HG03520 (cell line): Measurements from ENCODE around the gene CADPS2.
"Not testable (repeated sequence)": the region's sequence is repeated elsewhere in the genome, so short reads cannot be mapped to it uniquely, and the experiment has no call there.

Experiments
- ATAC-seq: cut with Tn5 transposase; IDR thresholded peaks from one replicate; pipeline ENCODE4 v1.9.1; 2021; ENCODE audit warnings: mild to moderate bottlenecking, moderate library complexity; ENCODE audit not compliant: unreplicated experiment

The CADPS2 gene

DNA sequence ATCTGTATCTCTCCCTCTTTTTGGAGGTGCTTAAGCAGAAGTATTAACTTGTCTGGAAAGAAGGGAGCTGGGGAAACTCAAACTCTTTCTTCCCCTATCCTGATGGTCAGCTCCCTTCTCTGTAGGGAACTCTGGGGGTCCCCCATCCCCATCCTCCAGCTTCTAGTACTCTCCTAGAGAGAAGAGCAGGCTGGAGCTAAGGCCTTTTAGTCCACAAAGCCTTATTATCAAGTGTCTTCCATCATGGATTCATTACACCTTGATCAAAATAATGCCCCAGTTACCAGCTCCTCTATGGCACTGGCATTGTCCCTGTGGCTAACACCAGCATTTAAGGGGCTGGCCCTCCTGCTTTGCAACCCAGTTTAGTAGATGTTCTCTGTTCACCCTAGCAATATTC lies 35.7 kb downstream of the CADPS2 start:
- no peak for ATAC-seq

DNA sequence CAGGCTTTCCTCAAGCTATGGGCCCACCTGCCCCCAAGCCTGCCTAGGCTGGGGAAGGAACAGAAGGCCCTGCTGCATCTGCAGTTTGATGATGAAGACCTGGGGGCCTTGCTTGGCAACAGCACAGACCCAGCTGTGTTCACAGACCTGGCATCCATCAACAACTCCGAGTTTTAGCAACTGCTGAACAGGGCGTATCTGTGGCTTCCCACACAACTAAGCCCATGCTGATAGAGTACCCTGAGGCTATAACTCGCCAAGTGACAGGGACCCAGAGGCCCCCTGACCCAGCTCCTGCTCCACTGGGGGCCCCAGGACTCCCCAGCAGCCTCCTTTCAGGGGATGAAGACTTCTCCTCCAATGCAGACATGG lies 36.3 kb downstream of the CADPS2 start:
- no peak for ATAC-seq

DNA sequence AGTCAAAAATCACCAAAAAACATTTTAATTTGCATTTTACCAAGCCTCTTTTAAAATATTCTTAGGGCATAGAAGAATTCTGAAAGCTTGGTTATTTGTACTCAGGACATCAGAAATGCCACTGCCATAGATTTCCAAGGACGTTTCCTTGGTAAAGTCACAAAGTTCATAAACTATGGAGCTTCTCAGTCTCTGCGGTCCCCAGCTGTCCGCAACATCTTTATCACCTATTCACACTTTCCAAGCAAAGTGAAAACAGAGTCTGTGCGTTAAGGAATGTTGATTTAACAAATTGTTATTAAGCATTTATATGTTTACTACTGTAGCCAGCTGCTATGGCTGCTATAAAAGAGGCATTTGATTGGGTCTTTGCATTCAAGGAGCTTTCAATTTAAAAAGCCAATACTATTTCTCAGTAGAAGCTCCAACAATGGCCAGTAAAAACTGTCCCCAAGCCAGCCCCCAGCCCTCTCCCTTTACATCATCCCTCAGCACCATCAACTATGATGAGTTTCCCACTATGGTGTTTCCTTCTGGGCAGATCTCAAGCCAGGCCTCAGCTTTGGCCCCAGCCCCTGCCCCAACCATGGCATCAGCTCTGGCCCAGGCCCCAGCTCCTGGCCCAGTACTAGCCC lies 36.8 kb downstream of the CADPS2 start:
- ATAC-seq = no peak

DNA sequence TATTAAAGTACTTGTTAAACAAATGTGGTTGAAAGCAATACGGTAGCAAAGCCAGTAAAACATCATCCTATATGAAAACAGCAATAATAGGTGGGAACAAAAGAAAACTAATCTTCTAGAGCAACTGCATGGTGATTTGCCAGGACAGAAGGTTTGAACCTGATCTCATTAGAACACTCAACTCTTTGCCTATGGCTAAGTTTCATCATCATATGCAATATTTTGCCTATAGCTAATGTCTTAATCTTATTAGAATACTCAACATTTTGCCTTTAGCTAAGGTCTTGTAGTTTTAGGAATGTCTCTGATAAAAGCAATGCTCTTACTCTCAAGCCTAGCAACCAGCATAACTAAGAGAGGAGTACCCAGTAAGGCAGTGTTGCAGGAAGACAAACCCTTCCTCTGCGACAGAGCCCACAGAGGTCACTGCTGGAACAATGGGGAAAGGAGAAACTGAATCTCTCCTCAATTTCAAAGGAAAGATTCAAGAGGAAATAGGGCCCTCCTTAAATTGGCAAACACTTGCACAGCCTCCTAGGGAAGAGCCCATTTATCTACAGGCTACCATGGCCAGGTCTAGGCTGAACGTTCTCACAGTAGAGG lies 38.3 kb downstream of the CADPS2 start:
- ATAC-seq = no peak

DNA sequence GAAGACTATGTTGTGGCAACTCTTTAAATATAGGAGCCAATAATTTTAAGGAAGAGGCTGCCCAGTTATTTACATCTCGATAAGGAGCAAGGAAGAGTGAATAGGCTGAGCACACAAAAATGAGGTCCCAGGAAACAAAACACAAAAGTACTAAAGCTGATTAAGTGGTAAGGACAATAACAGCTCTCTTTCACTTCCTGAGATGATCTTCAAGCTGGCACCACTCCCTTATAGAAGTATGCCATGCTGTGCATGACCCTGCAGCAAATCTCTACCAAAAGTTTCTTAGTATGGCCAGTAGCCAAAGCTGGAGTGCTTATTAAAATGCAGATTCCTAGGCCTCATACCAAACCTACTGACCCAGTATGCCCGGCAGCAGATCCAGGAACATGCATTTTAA lies 39.7 kb downstream of the CADPS2 start:
- ATAC-seq = no peak

DNA sequence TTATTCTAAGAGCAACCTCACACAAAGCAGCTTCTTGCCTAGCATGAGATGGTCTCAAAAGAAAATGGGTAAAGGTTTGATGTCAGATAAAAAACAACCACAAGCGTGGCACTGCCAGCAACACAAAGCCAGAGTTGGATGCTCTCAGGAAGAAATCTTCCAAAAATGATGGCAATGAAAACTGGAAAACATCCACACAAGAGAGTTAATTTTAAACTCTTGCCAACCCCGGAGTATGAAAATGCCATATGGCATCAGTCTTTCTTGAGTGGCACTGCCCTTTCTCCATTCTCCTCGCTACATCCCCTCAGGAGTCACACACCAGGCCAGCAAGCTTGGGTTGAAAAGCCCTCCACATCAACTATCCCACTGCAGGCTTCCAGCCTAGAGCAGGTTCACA lies 41.0 kb downstream of the CADPS2 start:
- no peak for ATAC-seq

DNA sequence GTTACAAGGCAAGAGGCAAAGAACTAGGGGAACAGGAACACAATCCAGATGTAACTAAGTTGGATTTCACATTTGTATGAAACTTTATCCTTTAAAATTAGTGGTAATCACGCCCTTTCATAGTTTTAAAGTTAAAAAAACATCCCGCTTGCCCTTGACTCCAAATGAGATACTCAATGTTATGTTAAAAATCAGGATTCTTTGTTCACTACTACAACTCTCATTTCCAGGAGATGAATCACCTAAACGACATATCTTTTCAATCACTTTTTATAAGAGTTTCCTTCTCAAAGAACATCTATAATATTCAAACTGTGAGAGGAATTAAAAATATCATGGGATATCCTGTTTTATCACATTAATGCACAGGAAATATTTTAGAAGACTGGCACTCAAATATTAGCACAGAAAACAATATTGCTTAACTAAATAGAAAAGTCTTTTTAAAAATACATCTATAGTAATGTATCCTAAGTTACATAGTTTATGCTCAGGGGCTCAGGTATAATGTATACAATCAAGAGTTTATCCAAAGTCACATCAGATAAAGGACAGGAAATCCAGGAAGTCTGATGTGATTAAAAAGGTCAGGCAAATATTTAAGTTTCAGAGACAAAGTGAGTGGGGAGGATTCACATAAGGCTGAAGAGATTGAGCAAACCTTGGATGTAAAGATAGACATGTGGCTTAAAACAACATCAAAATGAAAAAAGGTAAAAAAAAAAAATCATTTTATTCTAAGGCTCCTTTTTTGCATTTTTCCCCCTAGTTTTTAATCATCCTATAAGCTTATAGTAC lies 41.9 kb downstream of the CADPS2 start:
- ATAC-seq = no peak

DNA sequence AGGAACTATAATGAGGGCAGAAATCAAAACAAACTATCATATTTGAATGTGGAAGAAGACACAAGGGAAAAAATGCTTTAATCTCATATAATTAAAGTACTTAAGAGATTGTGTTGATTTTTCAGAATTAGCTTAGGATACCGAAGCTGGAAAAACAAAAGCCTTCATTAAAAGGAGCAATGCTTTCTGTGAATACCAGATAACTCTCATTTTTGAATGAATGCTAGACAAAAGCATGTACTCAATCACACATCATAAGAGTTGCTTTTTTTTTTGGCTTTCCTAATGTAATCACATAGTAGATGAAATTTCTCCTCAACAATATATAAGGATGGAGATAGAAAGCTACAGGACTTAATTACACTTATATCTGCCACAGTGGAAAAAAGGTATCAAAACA lies 43.3 kb downstream of the CADPS2 start:
- no peak for ATAC-seq

DNA sequence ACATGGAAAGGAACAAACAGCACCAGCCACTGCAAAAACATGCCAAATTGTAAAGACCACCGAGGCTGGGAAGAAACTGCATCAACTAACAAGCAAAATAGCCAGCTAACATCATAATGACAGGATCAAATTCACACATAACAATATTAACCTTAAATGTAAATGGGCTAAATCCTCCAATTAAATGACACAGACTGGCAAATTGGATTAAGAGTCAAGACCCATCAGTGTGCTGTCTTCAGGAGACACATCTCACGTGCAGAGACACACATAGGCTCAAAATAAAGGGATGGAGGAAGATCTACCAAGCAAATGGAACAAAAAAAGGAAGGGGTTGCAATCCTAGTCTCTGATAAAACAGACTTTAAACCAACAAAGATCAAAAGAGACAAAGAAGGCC lies 50.0 kb downstream of the CADPS2 start:
- not testable (repeated sequence) for ATAC-seq

DNA sequence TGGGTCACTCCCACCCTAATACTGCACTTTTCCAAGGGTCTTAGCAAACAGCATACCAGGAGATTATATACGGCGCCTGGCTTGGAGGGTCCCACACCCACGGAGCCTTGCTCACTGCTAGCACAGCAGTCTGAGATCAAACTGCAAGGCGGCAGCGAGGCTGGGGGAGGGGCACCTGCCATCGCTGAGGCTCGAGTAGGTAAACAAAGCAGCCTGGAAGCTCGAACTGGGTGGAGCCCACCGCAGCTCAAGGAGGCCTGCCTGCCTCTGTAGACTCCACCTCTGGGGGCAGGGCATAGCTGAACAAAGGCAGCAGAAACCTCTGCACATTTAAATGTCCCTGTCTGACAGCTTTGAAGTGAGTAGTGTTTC lies 51.7 kb downstream of the CADPS2 start:
- ATAC-seq = not testable (repeated sequence)

DNA sequence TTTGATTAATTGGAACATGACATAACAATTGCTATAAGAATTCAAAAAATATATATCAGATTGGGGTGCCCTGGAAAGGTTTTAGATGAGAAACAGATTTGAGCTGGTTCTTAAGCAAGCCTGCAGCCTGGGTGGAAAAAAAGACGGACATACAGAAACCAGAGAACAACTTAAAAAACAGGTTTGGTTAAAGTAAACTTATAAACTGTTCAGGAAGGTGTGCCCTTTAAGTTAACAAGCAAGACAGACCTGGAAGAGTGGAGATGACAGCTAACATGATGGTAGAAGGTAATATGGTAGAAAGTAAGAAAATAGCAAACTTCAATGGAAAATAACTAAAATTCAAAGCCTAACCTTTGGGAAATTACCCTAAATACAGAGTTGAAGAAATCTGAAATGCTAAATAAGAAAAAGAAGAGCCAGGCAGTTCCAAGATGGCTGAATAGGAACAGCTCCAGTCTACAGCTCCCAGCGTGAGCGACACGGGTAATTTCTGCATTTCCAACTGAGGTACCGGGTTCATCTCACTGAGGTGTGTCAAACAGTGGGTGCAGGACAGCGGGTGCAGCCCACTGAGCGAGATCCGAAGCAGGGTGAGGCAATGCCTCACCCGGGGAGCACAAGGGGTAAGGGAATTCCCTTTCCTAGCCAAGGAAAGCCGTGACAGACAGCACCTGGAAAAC lies 52.2 kb downstream of the CADPS2 start:
- no peak for ATAC-seq

DNA sequence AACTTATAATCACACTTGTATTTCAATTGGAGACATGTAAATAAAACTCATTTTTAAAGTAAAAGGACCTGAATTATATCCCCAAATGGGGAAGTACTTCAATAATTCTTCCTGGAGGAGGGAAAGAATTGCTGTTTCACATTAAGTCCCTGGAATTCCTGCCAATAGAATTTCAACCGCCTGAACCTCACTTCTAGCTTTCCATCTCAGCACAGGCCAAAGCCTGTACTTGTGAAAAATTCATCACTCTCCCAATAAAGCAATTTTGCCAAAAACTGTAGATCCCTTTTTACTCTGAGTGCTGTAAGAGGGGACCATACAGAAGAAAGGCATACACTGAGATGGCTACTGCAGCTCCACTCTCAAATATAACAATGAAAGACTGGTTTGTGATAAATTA lies 54.8 kb downstream of the CADPS2 start:
- ATAC-seq = no peak

DNA sequence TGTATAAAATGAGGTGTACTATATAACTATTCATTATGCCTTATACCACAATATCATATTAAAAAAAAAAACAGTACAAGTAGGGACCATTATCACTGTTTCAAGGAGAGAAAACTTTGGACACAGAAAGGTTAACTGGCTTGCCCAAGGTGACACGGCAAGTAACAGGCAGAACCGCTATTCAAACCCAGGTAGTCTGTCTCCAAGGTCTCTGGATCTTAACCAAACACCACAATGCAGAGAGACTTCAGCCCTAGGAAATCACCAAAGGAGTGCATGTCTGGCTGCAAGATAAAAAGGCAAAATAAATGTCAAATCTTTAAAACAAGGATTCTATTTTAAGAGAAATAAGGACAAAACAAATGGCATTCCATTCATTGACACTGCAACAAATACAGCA lies 56.3 kb downstream of the CADPS2 start:
- ATAC-seq = no peak

DNA sequence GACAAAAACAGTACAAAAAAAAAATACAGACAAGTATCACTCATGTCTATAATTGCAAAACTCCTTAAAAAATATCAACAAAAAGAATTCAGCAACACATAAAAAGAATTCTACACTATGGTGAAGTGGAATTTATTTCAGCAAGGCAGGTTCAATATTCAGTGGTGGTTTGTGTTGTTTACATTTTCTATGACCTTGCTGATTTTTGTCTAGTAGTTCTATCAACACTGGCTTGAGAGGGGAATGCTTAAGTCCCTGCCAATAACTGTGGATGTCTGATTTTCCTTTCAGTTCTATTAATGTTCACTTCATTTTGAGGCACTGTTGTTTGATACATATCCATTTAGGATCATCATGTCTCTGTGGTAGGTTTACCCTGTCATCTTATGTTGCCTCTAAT lies 58.5 kb downstream of the CADPS2 start:
- ATAC-seq = no peak

DNA sequence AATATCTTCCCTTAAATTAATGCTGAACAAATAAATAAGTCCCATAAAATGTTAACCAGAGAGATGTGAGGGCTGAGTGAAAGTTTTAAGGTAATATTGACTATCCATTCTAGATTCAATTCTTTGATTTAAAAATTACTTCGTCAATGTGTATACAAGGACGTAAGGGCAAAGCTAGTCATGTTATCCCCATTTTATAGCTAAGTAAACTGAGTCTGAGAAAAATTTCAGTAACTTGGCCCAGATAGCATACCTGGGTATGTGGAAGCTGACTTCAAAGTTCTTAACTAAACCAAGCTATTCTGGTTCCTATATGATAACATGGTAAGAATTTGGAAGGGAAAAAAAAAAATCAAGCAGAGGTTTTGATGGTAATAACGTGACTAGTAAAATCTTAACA lies 72.4 kb downstream of the CADPS2 start:
- ATAC-seq = no peak

DNA sequence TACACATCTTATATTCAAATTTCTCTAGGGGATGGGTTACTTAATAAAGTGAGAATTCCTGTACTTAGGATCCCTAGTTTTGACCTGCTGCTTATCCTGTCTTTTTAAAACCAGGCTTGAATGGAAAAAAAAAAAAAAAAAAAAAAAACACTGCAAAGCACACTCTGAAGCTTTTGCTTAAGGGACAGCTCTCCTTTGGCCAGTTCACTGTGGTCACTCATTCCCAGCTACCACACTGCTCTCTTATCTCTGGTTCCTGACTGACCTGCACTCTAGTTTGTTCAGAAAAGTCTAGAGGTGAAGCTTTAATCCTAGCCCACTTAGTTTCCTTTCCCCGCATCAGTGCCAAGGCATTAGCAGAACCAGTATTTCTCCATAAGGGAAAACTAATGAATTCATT lies 82.4 kb downstream of the CADPS2 start:
- no peak for ATAC-seq

DNA sequence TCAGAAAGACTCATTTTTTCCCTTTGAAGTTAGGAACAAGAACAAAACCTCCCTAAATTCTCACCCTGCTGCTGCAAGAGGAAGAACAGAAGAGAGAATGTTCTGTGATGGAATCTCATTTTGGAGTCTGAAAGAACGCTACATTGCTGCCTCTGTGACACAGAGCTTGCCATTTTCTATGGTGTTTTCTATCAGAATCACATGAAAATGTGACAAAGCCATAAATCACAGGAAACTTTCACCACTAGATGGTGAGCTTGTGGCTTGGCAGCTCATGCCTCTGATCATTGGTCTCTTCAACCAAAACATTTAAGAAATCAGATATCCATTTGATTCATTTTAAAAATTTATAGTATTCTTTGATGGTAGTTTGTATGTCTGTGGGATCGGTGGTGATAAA lies 82.9 kb downstream of the CADPS2 start:
- no peak for ATAC-seq

DNA sequence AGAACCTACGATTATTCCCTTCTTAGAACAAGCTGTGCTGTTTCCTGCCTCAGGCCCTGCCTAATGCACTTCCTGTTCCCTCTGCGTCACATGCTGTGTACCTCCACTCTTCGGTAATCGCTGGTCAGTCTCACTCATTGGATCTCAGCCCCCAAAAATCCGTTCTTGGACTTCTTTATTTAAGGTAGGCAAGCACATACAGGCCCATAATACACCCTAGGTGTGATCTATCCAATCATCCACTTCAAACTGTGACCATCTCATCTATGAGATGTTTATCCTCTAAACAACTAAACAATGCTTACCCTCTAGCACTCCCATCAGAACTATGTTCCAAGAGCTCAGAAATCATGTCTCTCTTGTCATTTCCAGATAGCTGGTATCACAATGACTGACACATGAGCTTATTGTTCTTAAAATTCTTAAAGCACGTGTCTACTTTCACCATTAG lies 83.9 kb downstream of the CADPS2 start:
- no peak for ATAC-seq

DNA sequence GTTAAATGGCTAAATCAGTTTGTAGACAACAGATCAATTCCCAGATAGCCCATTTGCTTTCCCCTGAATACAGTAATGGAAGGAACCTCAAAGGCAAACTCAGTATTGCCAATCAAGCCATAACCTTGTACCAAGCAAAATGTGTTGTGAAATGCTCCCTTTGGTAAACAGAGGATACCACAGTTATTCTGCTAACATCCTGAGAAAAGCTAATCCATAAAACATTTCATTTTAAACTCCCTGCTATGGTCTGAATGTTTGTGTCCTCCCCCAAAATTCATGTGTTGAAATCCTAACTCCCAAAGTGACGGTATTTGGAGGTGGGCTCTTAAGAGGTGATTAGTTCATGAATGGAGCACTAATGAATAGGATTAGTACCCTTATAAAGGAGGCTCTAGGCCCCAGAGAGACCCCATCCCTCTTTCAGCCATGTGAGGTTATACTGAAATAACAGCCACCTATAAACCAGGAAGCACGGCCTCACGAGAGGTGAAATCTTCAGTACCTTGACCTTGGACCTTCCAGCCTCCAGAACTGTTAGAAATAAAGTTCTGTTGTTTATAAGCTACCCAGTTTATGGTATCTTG lies 94.2 kb downstream of the CADPS2 start:
- ATAC-seq = no peak

DNA sequence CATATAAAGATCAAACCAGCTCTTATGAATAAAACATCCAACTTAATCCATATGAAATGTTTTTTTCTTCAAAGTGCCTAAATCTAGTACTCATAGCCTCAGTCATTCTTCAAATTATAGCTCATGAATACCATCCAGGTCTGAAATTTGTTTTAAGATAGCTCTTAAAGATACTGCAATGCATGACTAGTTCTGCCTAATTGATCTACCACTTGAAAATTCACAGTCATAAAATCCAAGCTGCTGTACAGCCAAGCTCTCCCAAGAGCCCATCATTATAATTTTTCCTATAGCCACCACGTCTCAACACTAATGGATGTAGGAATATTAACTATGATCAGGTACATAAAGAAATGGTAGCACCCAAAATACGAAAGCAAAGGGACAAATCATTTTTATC lies 95.7 kb downstream of the CADPS2 start:
- ATAC-seq = no peak

DNA sequence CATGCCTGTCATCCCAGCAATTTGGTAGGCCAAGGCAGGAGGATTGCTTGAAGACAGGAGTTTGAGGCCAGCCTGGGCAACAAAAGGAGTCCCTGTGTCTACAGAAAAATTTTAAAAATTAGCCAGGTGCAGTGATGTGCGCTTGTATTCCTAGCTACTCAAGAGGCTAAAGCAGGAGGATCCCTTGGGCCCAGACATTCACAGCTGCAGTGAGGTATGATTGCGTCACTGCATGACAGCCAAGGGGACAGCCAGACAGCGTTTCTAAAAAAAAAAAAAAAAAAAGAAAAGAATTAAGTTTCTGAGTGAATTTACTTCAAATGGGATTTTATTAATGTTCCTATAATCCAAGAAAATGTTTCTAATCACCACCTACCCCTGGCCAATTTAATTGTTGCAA lies 96.1 kb downstream of the CADPS2 start:
- no peak for ATAC-seq
